Heart right ventricle (tissue), 16 donors: ENCODE measurements around the gene IER3IP1. TPM values are rescaled to one million over a fixed set of nuclear protein-coding genes. Genes with fewer than 3 reads are reported as not detected.
A peak's percentile ranks its signal among the peaks of the same experiment; 100 is the strongest.
"Not testable (repeated sequence)": the region's sequence is repeated elsewhere in the genome, so short reads cannot be mapped to it uniquely, and the experiment has no call there.

Experiments
- ATAC-seq, 8 donors: fragments of 200-7000 bp; cut with Tn5 transposase; one replicate each; pipeline ENCODE4 v1.9.1; 2020; ENCODE audit warnings: mild to moderate bottlenecking in 8 of 8, moderate library complexity in 8 of 8, moderate number of reproducible peaks in 1 of 8
- DNase-seq, 2 donors: peaks; one replicate each; pipeline ENCODE4 v3.0.0-alpha.2; 2020
- H3K27ac ChIP-seq, 10 donors: fragments of 200-600 bp; sonication (generic) in 2 of 10; one replicate each; pipeline versions ENCODE4 v1.5.0 to v1.8.0; 2020 to 2022; ENCODE audit warnings: mild to moderate bottlenecking in 3 of 10
- H3K27me3 ChIP-seq, 7 donors: fragments of 200-600 bp; one replicate each; pipeline ENCODE4 v1.8.0; 2021 to 2022; ENCODE audit warnings: mild to moderate bottlenecking in 2 of 7
- H3K36me3 ChIP-seq, 9 donors: fragments of 200-600 bp; sonication (generic) in 1 of 9; one replicate each; pipeline versions ENCODE4 v1.5.0 to v1.8.0; 2020 to 2022; ENCODE audit warnings: mild to moderate bottlenecking in 2 of 9
- H3K4me1 ChIP-seq, 9 donors: fragments of 200-600 bp; sonication (generic) in 1 of 9; one replicate each; pipeline versions ENCODE4 v1.5.0 to v1.8.0; 2020 to 2022; ENCODE audit warnings: mild to moderate bottlenecking in 4 of 9
- H3K4me3 ChIP-seq, 10 donors: fragments of 200-600 bp; sonication (generic) in 2 of 10; one replicate each; pipeline versions ENCODE4 v1.5.0 to v1.8.0; 2020 to 2022; ENCODE audit warnings: mild to moderate bottlenecking in 7 of 10, moderate library complexity in 2 of 10
- H3K9me3 ChIP-seq, 11 donors: fragments of 200-600 bp in 10 of 11; sonication (generic) in 2 of 11; one replicate each; pipeline versions ENCODE4 v1.5.0 to v1.8.0; 2013 to 2022; ENCODE audit warnings: mild to moderate bottlenecking in 2 of 11, control low read depth in 1 of 11, moderate library complexity in 1 of 11
- whole genome bisulfite sequencing, 2 donors: extraction: QIAGEN DNeasy Blood & Tissue Kit; methylation state at CpG; one replicate each; pipeline ENCODE4 v1.1.7; 2013; ENCODE audit warnings: inconsistent platforms in 1 of 2; 5-methylcytosine and 5-hydroxymethylcytosine counted together
- intact Hi-C, 10 donors: fragments of 100-400 bp; cut with DNase I; formaldehyde crosslinking; loops; one replicate each; pipeline versions ENCODE4 v1.11.1 to v1.14.2; 2022
- polyA plus RNA-seq, 2 donors: library from polyadenylated mRNA; stranded (reverse); fragments of 200-250 nt; gene quantifications; one replicate each; pipeline ENCODE4 v1.2.3, GENCODE V29; 2013
- total RNA-seq, 10 donors: library from RNA; stranded (reverse); fragmentation: NEBNext Ultra II Directional in 3 of 10; extraction: Animal tissue kit (Norgen Biotek cat#: 25700) in 3 of 10; gene quantifications; one replicate each; pipeline versions ENCODE4 v1.2.1 to v1.2.4, GENCODE V29; 2021 to 2023
- TF ChIP-seq, protein P1 (sequence below), 9 donors: fragments of 200-600 bp; sonication (generic) in 2 of 9; IDR thresholded peaks; one replicate each; pipeline versions ENCODE4 v1.5.0 to v1.8.0; 2021 to 2022; ENCODE audit warnings: antibody characterized with exemption in 9 of 9, mild to moderate bottlenecking in 5 of 9, moderate library complexity in 1 of 9
- donor health status: Arrhythmogenic right ventricular cardiomyopathy.
- donor health status: ischemic (EF 13 %, LVEDD 7.1; RV severe dilation, severe dysfunction).
- donor health status: healthy with polysubstance abuse.
- donor health status: DM: no; HTN: yes; CAD: no.
- donor health status: DM: no; HTN: no; CAD: no.
- donor health status: ischemic (EF 25% LVEDD 6.9; RV normal size, moderate dysfunction).
- donor health status: ischemic (EF 25% LVEDD 5.7; RV mildly dilated, moderate dysfunction).
- donor health status: healthy.
- donor health status: DM: yes; HTN: yes; CAD: no.
- donor health status: Ischemic cardiomyopathy.
- donor health status: ischemic (EF 35%, LVEDD 5.7; RV mildly dilated, moderate dysfunction).
- donor health status: nonischemic (EF 11% LVEDD 7.7; RV severe dilation, severe dysfunction).
- donor health status: DM: yes; HTN: yes; CAD: no.
- donor health status: PGD.
- donor health status: ischemic (EF 29% LVEDD 5.4; RV normal size, mild dysfunction).
- donor health status: nonischemic (EF 23%, LVEDD 6.1; RV moderate dilation, normal function).

Gene IER3IP1
- total and polyA plus RNA-seq, 12 donors = 8.5 to 18.0 (median 10.3) TPM

DNA sequence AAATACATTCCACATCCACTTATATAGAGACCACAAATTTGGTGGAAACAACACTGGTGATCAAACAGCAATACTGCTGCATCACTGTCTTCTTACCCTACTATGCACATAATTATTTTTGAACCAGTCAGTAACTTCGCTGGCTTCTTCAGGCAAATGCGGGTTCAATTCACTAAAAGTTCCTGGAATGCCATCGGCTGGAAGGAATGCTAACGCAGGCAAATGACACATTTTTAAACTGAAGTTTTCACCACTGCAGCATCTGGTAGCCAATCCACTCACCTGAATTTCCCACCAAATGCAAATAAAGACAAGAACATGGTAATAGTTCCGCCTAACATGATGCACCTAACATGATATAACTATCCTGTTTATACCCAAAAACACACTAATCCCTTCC, 15.9 kb downstream of the IER3IP1 start:
- WGBS, 2 donors = 97 to 99% methylated on average over 5 of the region's 5 CpGs
- intact Hi-C loops = no loop called here
- ATAC-seq (no peak), DNase-seq (no peak)
- no peaks in the 10 kb centered on the region for H3K9me3 ChIP-seq
- TF ChIP-seq, protein P1, sequence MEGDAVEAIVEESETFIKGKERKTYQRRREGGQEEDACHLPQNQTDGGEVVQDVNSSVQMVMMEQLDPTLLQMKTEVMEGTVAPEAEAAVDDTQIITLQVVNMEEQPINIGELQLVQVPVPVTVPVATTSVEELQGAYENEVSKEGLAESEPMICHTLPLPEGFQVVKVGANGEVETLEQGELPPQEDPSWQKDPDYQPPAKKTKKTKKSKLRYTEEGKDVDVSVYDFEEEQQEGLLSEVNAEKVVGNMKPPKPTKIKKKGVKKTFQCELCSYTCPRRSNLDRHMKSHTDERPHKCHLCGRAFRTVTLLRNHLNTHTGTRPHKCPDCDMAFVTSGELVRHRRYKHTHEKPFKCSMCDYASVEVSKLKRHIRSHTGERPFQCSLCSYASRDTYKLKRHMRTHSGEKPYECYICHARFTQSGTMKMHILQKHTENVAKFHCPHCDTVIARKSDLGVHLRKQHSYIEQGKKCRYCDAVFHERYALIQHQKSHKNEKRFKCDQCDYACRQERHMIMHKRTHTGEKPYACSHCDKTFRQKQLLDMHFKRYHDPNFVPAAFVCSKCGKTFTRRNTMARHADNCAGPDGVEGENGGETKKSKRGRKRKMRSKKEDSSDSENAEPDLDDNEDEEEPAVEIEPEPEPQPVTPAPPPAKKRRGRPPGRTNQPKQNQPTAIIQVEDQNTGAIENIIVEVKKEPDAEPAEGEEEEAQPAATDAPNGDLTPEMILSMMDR (IDR thresholded peaks at IDR 0.05) = no peak
- H3K4me3 ChIP-seq = no peak overlapping the region
- H3K27ac ChIP-seq = no peak overlapping the region
- peaks cover 0 to 21% (median 4%) of the 10 kb centered on the region in 9 donors for H3K36me3 ChIP-seq
- H3K27me3 ChIP-seq = no peaks in the 10 kb centered on the region
- H3K4me1 ChIP-seq = peaks cover 0 to 16% (median 0%) of the 10 kb centered on the region in 9 donors

- intact Hi-C loops, H3K27me3 ChIP-seq, H3K27ac ChIP-seq, H3K4me3 ChIP-seq, H3K4me1 ChIP-seq, H3K9me3 ChIP-seq, ATAC-seq, DNase-seq: not testable (repeated sequence)
- 94% methylated on average over 16 of the region's 16 CpGs for WGBS, 2 donors
- peaks cover 0 to 35% (median 6%) of the 10 kb centered on the region in 9 donors for H3K36me3 ChIP-seq
These were observed 17.8 kb downstream of the IER3IP1 start for GRCh38 chr18:47158404-47158803.

GRCh38 chr18:47151439-47151838, 24.7 kb downstream of the IER3IP1 start:
- H3K9me3 ChIP-seq = no peaks in the 10 kb centered on the region
- TF ChIP-seq, protein P1 (IDR thresholded peaks at IDR 0.05) = no peak
- no peak for ATAC-seq
- intact Hi-C loops = loop anchor here in 1 of 10 donors (2.0 kb wide), 1 partner anchor 25 kb away; the partner anchor contains the start of gene IER3IP1
- H3K27me3 ChIP-seq = no peaks in the 10 kb centered on the region
- H3K4me3 ChIP-seq = peak overlapping the region in 9 of 10 donors; percentile 50 to 82 (median 77)
- H3K27ac ChIP-seq = peak overlapping the region; percentile 69 to 97 (median 94)
- H3K36me3 ChIP-seq = peaks cover 0 to 35% (median 6%) of the 10 kb centered on the region in 9 donors
- peaks cover 2 to 40% (median 22%) of the 10 kb centered on the region in 9 donors for H3K4me1 ChIP-seq
- no peak for DNase-seq

DNA sequence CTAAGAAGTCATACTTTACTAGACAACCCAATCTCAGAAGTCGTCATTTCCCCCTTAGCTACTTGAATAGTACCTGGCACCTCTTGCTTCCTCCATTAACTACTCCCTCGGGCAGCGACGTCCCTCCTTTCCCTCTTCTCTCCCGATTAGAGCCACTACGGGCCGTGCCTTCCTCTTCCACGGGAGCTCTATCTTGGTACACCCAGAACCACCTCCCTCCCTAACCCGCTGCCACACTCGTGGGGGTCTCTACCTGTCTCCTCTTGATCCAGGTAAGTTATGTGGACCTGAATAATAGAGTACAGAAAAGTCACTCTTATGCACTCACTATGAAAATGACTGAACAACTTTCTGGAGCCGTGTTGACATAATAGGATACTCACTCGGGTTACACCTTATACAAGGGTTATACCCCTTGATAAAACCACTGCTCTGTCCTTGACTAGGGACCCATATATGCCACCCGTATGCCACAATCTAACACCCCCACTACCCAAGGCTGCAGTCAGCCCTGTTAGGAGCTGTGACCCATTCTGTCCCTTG, 25.3 kb downstream of the IER3IP1 start:
- ATAC-seq (peak; percentile 7 to 56 (median 30)), DNase-seq (peak in 1 of 2 donors; percentile 20)
- Histone ChIP-seq H3K27ac (peak overlapping the region; percentile 69 to 97 (median 94)), H3K4me3 (peak overlapping the region; percentile 50 to 82 (median 74)), H3K27me3 (no peaks in the 10 kb centered on the region), H3K4me1 (peaks cover 2 to 43% (median 22%) of the 10 kb centered on the region in 9 donors), H3K36me3 (peaks cover 0 to 29% (median 6%) of the 10 kb centered on the region in 9 donors), H3K9me3 (no peaks in the 10 kb centered on the region)
- TF ChIP-seq, protein P1 (IDR thresholded peaks at IDR 0.05) = no peak
- WGBS, 2 donors = 6 to 8% methylated on average over 13 of the region's 13 CpGs
- intact Hi-C loops = loop anchor here in 2 of 10 donors (1.0 to 2.0 kb wide), 2 partner anchors 25 to 26 kb away; partner anchors contain the start of gene IER3IP1 (in 2 of the 2)
